ENCODE data around the gene TFF1.
A peak's percentile ranks its signal among the peaks of the same experiment; 100 is the strongest.

Gene TFF1

DNA sequence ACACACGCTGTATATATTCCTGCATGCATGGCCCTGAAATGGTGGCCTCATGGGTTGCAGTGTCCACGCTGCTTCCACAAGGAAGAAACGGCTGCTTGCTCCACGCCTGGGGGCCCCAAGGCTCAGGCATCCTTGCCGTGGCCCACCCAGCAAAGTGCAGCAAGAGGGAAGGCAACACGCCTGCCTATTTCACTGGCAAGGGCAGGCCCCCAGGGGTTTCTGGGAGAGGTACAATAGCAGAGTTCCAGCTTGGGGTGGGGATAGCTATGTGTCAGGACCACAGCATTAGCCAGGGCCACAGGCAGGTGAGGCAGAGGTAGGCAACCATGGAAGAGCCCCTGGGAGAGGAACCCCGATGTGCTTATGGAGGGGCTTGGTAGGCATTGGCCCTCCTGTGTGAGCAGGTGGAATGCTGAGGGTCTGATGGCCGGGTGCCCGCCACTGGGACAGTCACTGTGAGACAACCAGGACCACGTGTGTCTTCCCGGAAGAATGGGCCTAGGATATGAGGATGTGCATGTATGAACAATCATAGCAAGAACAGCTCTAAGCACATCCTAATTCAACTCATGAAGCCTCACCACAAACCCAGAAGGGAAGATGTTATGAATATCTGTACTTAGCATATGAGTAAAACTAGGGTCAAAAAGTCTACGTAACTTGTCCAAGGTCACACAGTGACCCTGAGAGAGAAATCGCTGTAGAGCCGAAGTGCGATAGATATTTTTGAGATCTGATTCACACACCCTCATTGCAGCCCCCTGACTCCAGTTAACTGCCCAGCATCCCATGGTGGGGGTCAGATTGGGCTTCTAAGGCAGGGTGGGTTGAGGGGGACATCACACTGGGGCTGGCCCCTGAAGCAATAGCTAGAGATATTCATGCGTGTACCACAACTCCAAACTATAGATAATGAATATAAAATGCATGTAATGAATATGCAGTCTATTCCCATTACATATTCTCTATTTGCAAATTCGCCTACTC lies 27.3 kb downstream of the TFF1 start:
- no peak for DNase-seq (ENCODE audit: low read depth, low spot score)
- POLR2A ChIA-PET: no interaction called here
- H3K4me3 ChIP-seq (ENCODE audit: low read depth, low read length): no peak overlapping the region
- TF ChIP-seq, protein P1, sequence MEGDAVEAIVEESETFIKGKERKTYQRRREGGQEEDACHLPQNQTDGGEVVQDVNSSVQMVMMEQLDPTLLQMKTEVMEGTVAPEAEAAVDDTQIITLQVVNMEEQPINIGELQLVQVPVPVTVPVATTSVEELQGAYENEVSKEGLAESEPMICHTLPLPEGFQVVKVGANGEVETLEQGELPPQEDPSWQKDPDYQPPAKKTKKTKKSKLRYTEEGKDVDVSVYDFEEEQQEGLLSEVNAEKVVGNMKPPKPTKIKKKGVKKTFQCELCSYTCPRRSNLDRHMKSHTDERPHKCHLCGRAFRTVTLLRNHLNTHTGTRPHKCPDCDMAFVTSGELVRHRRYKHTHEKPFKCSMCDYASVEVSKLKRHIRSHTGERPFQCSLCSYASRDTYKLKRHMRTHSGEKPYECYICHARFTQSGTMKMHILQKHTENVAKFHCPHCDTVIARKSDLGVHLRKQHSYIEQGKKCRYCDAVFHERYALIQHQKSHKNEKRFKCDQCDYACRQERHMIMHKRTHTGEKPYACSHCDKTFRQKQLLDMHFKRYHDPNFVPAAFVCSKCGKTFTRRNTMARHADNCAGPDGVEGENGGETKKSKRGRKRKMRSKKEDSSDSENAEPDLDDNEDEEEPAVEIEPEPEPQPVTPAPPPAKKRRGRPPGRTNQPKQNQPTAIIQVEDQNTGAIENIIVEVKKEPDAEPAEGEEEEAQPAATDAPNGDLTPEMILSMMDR (IDR thresholded peaks at IDR 0.05; ENCODE audit: insufficient read depth, low read length, missing control alignments): no peak
- CTCF ChIA-PET: no interaction called here

DNA sequence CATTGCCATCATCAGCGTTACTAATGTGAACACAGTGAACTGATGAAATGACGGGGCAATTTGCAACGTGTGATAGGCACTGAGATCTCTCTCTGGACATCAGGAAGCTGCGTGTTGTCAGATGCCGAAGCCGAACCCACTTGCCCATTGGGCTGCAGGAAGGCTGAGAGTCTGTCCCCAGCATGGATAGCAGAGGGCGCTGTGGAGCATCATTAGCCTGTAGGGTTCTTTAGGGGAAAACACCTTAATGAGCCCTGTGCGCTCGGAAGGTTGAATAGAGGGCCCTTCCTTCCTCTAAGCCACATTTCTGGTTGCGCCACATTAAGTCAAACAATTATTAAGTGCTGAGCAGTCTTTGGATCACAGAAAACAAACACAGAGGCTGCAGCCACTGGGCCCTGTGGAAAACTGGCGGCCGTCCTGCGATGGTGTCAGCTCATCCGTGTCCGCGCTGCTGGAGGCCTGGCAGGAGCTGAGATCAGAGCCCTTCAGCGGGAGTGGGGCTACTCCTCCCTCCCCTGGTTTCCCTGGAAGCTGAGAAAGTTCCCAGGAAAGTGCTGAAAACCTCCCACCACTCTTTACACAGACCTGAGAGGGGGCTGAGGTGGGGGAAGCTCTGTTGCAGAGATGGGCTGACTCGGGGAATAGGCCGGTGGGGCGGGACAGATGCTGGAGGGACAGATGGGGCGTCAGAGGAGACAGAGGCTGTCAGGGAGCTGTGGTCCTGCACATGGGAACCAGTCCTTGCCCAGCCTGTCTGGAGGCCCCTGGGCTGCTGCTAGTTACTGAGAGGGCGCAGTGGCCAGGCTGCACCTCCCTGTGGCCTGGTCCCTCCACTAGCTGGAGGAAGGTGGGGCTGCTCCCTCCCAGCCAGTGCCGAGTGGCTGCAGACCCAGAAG lies 28.3 kb downstream of the TFF1 start:
- TF ChIP-seq, protein P1 (IDR thresholded peaks at IDR 0.05; ENCODE audit: insufficient read depth, low read length, missing control alignments): peak; percentile 36
- CTCF ChIA-PET: no interaction called here

DNA sequence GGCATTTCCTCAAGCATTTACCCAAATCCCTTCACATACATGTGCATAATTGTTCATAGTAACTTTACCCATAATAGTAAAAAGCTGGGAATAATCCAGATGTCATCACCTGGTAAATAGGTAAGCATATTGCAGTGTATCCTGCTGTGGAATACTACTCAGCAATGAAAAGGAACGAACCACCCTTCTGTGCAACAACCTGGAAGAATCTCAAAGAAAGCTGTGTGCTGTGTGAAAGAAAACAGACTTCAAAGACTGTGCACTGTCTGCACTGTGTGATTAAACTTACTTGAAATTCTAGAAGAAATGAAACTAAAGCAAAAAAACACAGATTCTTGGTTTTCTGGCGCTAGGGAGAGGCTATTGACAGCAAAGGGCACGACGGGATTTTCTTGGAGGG lies 29.1 kb downstream of the TFF1 start:
- no peak overlapping the region for H3K4me3 ChIP-seq (ENCODE audit: low read depth, low read length)
- CTCF ChIA-PET: no interaction called here
- DNase-seq (ENCODE audit: low read depth, low spot score): no peak
- TF ChIP-seq, protein P1 (IDR thresholded peaks at IDR 0.05; ENCODE audit: insufficient read depth, low read length, missing control alignments): no peak
- POLR2A ChIA-PET: no interaction called here

More for the DNA sequence above, 28.3 kb downstream of the TFF1 start:
- POLR2A ChIA-PET: no interaction called here
- no peak for DNase-seq (ENCODE audit: low read depth, low spot score)
- no peak overlapping the region for H3K4me3 ChIP-seq (ENCODE audit: low read depth, low read length)

DNA sequence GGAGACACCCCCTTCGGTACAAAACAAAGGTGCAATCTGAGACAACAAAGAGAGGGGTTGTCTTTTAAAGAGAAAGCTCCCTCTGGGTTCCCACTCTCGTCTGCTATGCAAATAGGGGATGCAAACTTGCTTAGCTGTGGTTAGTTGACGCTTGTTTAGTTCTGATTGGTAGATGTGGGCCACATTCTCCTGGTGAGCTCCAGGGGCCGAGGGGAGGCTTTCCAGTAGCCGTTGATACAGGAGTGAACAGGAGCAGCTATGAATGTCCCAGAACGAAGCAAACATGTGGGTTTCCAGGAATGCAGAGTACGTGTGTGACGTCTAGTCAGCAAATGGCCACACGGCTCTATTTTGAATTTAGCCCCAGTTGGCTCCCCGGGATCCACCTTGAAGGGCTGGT lies 30.3 kb downstream of the TFF1 start:
- DNase-seq (ENCODE audit: low read depth, low spot score): no peak
- POLR2A ChIA-PET: no interaction called here
- CTCF ChIA-PET: no interaction called here

DNA sequence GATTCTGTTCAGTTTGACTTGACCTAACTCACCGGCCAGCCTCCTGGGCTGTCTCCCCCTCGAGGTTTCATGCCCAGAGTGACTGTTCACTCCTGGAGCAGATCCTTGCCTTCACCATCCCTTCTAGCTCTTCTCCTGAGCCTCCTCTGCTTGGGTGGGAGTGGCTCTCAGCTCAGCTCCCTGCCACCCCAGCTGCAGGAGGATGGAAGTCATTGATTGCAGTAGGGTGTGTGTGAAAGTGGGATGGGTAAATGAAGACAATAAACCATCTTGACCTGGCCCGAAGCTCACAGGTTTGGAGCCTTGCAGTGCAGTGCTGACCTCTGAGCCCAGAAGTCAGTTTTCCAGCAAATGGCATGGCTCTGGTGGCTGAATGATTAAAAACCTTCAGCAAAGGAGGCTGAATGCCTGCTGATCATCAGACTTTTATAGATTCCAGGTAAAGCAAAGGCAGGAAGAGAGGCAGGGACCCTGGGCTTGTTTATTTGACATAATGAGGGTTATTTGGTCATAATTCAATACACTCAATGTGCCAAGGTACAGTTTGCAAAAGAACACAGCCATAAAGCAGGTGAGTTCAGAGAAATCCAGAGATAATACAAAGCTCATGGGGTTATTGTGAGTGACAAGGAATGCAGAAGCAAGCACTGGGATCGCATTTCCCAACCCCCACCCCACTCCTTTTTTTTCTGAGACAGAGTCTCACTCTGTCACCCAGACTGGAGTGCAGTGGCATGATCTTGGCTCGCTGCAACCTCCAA lies 33.6 kb downstream of the TFF1 start:
- H3K4me3 ChIP-seq (ENCODE audit: low read depth, low read length): no peak overlapping the region
- no peak for DNase-seq (ENCODE audit: low read depth, low spot score)
- CTCF ChIA-PET: no interaction called here
- POLR2A ChIA-PET: no interaction called here
- TF ChIP-seq, protein P1 (IDR thresholded peaks at IDR 0.05; ENCODE audit: insufficient read depth, low read length, missing control alignments): no peak

More for the DNA sequence above, 30.3 kb downstream of the TFF1 start:
- H3K4me3 ChIP-seq (ENCODE audit: low read depth, low read length): no peak overlapping the region
- TF ChIP-seq, protein P1 (IDR thresholded peaks at IDR 0.05; ENCODE audit: insufficient read depth, low read length, missing control alignments): no peak

Data from AG04449 (cell line).